GM12872 (cell line): ENCODE results near the gene ADAMTS16.

Experiments used
- TF ChIP-seq, protein P1 (sequence below): IDR thresholded peaks from 3 replicates; pipeline ENCODE4 v1.5.1; 2011; ENCODE audit warnings: low read depth, mild to moderate bottlenecking, low read length, moderate library complexity; ENCODE audit not compliant: insufficient read depth

The ADAMTS16 gene

DNA sequence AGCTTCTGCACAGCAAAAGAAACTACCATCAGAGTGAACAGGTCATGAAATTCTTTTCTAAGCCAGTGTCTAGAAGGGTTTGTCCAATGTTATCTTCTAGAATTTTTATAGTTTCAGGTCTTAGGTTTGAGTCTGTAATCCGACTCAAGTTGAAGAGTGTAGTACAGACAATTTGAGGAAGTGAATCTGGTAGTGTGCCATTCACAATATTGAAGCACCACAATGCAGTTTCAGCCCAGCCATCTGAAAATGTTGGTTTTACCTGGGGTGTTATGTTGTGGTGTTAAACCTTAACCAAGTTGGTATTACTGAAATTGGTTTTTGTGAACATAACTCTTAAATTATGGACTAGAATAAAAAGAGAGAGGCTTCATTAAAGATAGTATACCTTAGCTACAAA lies 77.2 kb downstream of the ADAMTS16 start:
- TF ChIP-seq, protein P1, sequence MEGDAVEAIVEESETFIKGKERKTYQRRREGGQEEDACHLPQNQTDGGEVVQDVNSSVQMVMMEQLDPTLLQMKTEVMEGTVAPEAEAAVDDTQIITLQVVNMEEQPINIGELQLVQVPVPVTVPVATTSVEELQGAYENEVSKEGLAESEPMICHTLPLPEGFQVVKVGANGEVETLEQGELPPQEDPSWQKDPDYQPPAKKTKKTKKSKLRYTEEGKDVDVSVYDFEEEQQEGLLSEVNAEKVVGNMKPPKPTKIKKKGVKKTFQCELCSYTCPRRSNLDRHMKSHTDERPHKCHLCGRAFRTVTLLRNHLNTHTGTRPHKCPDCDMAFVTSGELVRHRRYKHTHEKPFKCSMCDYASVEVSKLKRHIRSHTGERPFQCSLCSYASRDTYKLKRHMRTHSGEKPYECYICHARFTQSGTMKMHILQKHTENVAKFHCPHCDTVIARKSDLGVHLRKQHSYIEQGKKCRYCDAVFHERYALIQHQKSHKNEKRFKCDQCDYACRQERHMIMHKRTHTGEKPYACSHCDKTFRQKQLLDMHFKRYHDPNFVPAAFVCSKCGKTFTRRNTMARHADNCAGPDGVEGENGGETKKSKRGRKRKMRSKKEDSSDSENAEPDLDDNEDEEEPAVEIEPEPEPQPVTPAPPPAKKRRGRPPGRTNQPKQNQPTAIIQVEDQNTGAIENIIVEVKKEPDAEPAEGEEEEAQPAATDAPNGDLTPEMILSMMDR = no peak

DNA sequence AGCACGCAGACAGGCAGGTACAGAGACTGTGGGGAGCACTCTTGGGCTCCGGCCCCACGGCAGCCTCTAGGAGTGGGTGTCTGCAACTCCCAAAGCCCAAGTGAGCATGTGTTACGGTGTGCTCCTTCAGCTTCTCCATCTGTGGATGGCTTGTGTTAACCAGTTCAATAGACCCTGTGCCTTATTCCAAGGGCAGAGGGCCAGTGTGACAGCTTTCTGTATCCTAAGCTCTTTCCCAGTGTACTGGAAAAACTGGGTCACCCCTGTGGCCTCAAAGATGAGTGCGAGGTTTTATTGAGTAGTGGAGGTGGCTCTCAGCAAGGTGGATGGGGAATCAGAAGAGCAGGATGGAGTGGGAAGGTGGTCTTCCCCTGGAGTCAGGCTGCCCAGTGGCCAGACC lies 78.3 kb downstream of the ADAMTS16 start:
- TF ChIP-seq, protein P1 = no peak

DNA sequence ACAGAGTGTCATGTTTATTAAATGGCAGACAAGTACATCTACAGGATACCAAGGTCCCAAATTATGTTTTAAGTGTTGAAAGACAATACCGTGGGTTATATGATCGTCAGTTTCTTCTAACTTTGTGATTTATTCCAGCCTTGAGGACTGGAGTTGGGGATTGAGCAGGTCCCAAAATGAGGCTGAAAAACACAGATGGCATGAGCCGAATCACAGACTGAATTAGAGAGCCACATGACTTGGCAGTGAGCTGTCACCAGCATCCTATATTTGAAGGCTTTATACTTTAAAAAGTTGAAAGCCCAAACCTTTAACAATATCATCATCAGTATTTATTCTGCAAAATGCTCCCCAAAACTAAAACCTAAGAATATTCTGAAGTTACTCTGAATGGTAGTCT lies 79.4 kb downstream of the ADAMTS16 start:
- TF ChIP-seq, protein P1 = no peak

DNA sequence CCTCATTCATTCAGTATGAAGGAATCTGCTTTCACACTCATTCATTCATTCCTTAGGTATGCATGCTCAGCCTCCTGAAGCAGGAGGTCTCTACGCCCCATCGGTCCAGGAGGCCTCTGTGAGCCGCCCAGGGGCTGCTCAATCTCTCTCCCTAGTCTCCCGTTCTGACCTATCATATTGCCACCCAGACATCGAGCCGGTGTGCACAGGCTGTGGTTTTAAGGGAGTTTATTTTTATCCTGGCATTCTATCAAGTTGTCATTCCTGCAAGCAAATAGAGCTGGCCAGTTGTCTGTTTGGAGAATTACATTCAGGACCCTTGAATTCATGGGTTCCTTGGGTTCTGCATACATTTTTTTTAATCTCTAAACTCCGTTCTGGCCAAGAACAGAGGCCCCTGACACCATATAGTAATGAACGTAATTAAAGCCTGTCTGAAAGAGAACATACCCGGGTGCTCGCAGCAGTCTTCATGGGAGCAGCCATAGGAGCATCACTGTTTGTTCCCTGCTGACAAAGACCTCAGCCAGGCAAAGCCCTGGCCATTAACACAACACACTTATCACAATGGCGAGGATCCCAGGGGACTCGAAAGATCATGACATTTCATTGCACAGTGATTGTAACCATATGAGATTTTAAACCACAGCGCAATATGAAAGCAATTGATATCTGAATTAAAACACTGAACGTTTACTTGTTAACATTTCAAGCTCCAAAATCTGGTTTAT lies 80.9 kb downstream of the ADAMTS16 start:
- TF ChIP-seq, protein P1 = no peak

DNA sequence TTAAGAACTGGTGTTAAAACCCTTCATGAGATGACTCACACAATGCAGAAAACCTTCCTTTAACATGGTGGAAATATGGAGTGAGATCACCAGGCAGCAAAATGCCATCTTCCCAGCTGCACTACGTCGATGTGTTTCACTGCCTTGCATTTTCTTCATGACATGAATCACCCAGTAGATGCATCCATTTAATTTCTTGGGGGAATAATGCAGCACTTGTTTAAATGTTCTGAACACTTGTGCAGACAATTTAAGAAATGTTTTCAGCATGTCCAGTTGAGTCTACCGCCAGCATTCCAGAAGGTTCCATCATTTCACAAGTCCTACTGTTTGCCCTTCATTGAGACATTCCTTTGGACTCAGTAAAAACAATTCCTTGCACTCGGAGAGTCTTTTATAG lies 81.6 kb downstream of the ADAMTS16 start:
- TF ChIP-seq, protein P1 = no peak

DNA sequence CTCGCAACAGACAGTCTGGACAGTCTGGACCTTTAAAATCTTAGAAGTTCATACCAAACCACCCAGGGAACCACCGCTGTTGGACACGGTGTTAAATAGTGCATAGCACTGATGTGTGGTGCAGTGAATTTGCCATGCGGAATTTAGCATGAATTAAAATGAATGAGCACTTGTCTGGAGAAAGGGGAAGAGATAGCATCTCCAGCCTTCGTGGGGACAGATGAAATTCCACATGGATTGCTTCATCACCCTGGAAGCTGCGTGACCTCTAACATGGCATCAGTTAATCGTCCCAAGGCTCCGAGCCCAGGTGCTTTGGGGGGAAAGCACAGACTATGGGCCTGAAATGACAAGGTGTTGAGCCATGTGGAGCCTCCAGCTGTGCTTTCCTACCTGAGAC lies 91.4 kb downstream of the ADAMTS16 start:
- TF ChIP-seq, protein P1 = no peak

DNA sequence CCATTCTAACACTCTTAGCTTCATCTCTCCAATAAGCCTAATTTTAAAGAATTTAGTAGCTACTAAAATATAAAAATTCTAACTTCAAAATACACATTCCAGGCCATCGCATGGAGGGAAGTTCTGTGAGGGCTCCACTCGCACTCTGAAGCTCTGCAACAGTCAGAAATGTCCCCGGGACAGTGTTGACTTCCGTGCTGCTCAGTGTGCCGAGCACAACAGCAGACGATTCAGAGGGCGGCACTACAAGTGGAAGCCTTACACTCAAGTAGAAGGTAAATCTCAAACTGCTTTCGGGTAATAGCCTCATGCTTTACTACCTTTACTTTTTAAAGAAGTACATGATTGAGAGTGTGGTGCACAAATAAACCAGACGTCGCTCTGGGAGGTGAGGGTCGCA lies 94.8 kb downstream of the ADAMTS16 start:
- TF ChIP-seq, protein P1 = no peak
